NCI-H82 treated with DMSO at 0.1 percent for 48 hours (cell line): Measurements from ENCODE around the gene EIPR1.
"Not testable (repeated sequence)": the region's sequence is repeated elsewhere in the genome, so short reads cannot be mapped to it uniquely, and the experiment has no call there.

Experiments used
- DNase-seq: peaks from one replicate; lab custom pipeline; 2025; ENCODE audit not compliant: unreplicated experiment; lab: John Stamatoyannopoulos, UW

The EIPR1 gene

GRCh38 chr2:3361518-3362389 is 15.9 kb downstream of the EIPR1 start:
- no peak for DNase-seq

GRCh38 chr2:3357926-3358325 is 19.7 kb downstream of the EIPR1 start:
- no peak for DNase-seq

- DNase-seq = not testable (repeated sequence)
Observed at GRCh38 chr2:3357446-3357845, 20.2 kb downstream of the EIPR1 start.

- no peak for DNase-seq
Observed at GRCh38 chr2:3356799-3357198, 20.8 kb downstream of the EIPR1 start.

- DNase-seq = no peak
Observed at GRCh38 chr2:3355951-3356569, 21.6 kb downstream of the EIPR1 start.

- no peak for DNase-seq
Observed at GRCh38 chr2:3354986-3355385, 22.6 kb downstream of the EIPR1 start.

- no peak for DNase-seq
Observed at GRCh38 chr2:3349211-3349693, 28.4 kb downstream of the EIPR1 start.

GRCh38 chr2:3348767-3349166 is 28.9 kb downstream of the EIPR1 start:
- DNase-seq = no peak

- DNase-seq = no peak
Observed at GRCh38 chr2:3345621-3346020, 32.0 kb downstream of the EIPR1 start.

- DNase-seq = no peak
Observed at GRCh38 chr2:3344897-3345296, 32.7 kb downstream of the EIPR1 start.

GRCh38 chr2:3343012-3343411 is 34.6 kb downstream of the EIPR1 start:
- DNase-seq = no peak

- no peak for DNase-seq
Observed at GRCh38 chr2:3342324-3342723, 35.3 kb downstream of the EIPR1 start.

- DNase-seq = no peak
Observed at GRCh38 chr2:3341336-3341735, 36.3 kb downstream of the EIPR1 start.

GRCh38 chr2:3340144-3340543 is 37.5 kb downstream of the EIPR1 start:
- no peak for DNase-seq

- no peak for DNase-seq
Observed at GRCh38 chr2:3338340-3338739, 39.3 kb downstream of the EIPR1 start.

- no peak for DNase-seq
Observed at GRCh38 chr2:3336844-3337243, 40.8 kb downstream of the EIPR1 start.

- DNase-seq = no peak
Observed at GRCh38 chr2:3334392-3335345, 42.9 kb downstream of the EIPR1 start.

GRCh38 chr2:3332133-3332532 is 45.5 kb downstream of the EIPR1 start:
- DNase-seq = no peak

GRCh38 chr2:3329491-3329890 is 48.1 kb downstream of the EIPR1 start:
- no peak for DNase-seq

GRCh38 chr2:3326871-3327270 is 50.7 kb downstream of the EIPR1 start:
- DNase-seq = no peak

GRCh38 chr2:3326182-3326537 is 51.5 kb downstream of the EIPR1 start:
- DNase-seq = no peak
